ENCODE results near the gene TRIOBP.

GRCh38 chr22:37819105-37819433 lies 122.2 kb downstream of the TRIOBP start:
- TF ChIP-seq CTCF (IDR thresholded peaks at IDR 0.05), result no peak
- no peak for TF ChIP-seq POLR2A (IDR thresholded peaks at IDR 0.05)
- TF ChIP-seq POLR2AphosphoS5 (IDR thresholded peaks at IDR 0.05), result no peak
- no peak for TF ChIP-seq EP300 (IDR thresholded peaks at IDR 0.05)

Measured in suprapubic skin (tissue), 4 donors.